ENCODE results near the gene DAPP1. TPM values are rescaled to one million over a fixed set of nuclear protein-coding genes. Genes with fewer than 3 reads are reported as not detected.

The DAPP1 gene
- total RNA-seq = not detected in 2 replicates

GRCh38 chr4:99816545-99817308, at the start of gene DAPP1:
DAPP1 (plus strand) TSS chr4:99816827; CDS start chr4:99816914, 87 bp downstream.

GRCh38 chr4:99894161-99894997, 77.8 kb downstream of the DAPP1 start, which contains the start of gene LAMTOR3:
LAMTOR3 (minus strand) TSS chr4:99894427; CDS start chr4:99893963, 464 bp downstream.

Other genes starting within 250 kb of the DAPP1 start
- 0.06 TPM in 1 of 2 replicates, not detected in the other for gene MTTP, start 242.0 kb upstream of the DAPP1 start, total RNA-seq
- gene C4orf54, start 159.0 kb upstream of the DAPP1 start, total RNA-seq = not detected in 2 replicates
- gene LAMTOR3, start 77.6 kb downstream of the DAPP1 start, total RNA-seq = 24.3 and 31.0 TPM in 2 replicates
- 18.5 and 22.7 TPM in 2 replicates for gene DNAJB14, start 129.8 kb downstream of the DAPP1 start, total RNA-seq
- 66.1 and 104 TPM in 2 replicates for gene H2AZ1, start 133.4 kb downstream of the DAPP1 start, total RNA-seq